Esophagus muscularis mucosa (tissue), 4 donors: ENCODE results near the gene CETN3. TPM values are rescaled to one million over a fixed set of nuclear protein-coding genes. Genes with fewer than 3 reads are reported as not detected.

Experiments
- DNase-seq: peaks from one replicate; pipeline ENCODE4 v3.0.0-alpha.2; 2017; ENCODE audit errors: extremely low spot score
- H3K27ac ChIP-seq, 4 donors: fragments of 200-600 bp; sonication (generic); replicated peaks in 1 of 4; 1 replicate in 3 of 4; 2 replicates in 1 of 4; pipeline ENCODE4 v1.5.1; 2016 to 2019; ENCODE audit warnings: mild to moderate bottlenecking in 1 of 4
- H3K27me3 ChIP-seq, 4 donors: fragments of 200-600 bp; sonication (generic); one replicate each; pipeline versions ENCODE4 v1.5.1 to v1.6.0; 2016 to 2019
- H3K36me3 ChIP-seq, 4 donors: fragments of 200-600 bp; sonication (generic); one replicate each; pipeline ENCODE4 v1.5.1; 2016 to 2019
- H3K4me1 ChIP-seq, 4 donors: fragments of 200-600 bp; sonication (generic); one replicate each; pipeline ENCODE4 v1.5.1; 2016 to 2019
- H3K4me3 ChIP-seq, 4 donors: fragments of 200-600 bp; sonication (generic); 1 replicate in 2 of 4; 2 replicates in 2 of 4; pipeline ENCODE4 v1.5.1; 2016 to 2019; ENCODE audit warnings: mild to moderate bottlenecking in 4 of 4, moderate library complexity in 1 of 4
- H3K9me3 ChIP-seq, 4 donors: fragments of 200-600 bp; sonication (generic); 1 replicate in 3 of 4; 2 replicates in 1 of 4; pipeline ENCODE4 v1.5.1; 2016 to 2019
- EP300 ChIP-seq: sonication (generic); formaldehyde crosslinking; IDR thresholded peaks from one replicate; pipeline ENCODE4 v1.6.1; 2017; ENCODE audit warnings: antibody characterized with exemption
- POLR2A ChIP-seq: fragments of 450-650 bp; IDR thresholded peaks from one replicate; pipeline ENCODE4 v1.6.1; 2017; ENCODE audit warnings: antibody characterized with exemption, moderate library complexity, mild to moderate bottlenecking, low read depth
- POLR2AphosphoS5 ChIP-seq, 2 donors: sonication (generic); formaldehyde crosslinking; IDR thresholded peaks; one replicate each; pipeline ENCODE4 v1.6.1; 2017; ENCODE audit warnings: antibody characterized with exemption in 2 of 2
- WGBS: methylation state at CpG from one replicate; pipeline ENCODE4 v1.1.5; 2018; 5-methylcytosine and 5-hydroxymethylcytosine counted together
- intact Hi-C: fragments of 100-400 bp; cut with DNase I; formaldehyde crosslinking; loops from one replicate; pipeline ENCODE4 v1.15.1; 2023
- total RNA-seq, 4 donors: library from RNA; depleted of rRNA; stranded (reverse); fragments of >200 nt; gene quantifications; one replicate each; pipeline versions ENCODE4 v1.1.0 to v1.2.1, GENCODE V29; 2016
- TF ChIP-seq, protein P1 (sequence below), 3 experiments: fragments of 200-600 bp in 2 of 3; fragments of 450-650 bp in 1 of 3; sonication (generic) in 2 of 3; IDR thresholded peaks; one replicate each; pipeline ENCODE4 v1.5.1; 2017 to 2019; ENCODE audit warnings: antibody characterized with exemption in 3 of 3, mild to moderate bottlenecking in 2 of 3, moderate library complexity in 1 of 3

CETN3 gene
- total RNA-seq, 4 donors from 2014 or later, result 4.3 to 8.7 (median 6.2) TPM

DNA sequence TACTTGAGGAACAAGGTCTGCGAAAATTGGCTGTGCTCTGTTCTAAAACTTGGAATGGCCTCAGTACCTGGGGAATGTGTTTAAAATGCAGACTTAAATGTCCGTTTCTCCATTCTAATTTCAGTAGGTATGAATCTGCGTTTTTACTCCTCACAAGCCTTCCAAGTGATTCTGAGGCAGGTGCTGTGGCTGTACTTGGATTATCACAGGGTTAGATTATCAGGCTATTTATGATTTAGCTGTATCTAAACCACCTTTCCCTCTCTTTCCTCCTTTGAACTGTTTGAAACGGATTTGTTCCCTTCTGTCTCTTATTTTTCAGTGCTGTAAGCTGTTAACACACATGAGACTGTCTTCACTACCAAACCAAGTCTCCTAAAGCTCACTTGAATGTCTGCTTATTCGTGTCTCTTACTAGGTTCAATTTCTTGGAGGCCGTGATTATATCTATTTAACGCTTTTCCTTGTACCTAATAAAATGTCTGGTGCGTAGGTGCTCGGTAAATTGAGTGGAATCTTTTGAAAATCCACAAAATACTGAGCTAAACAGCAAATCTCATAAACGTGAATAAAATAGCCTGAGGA, 714 bp upstream of the CETN3 start:
- intact Hi-C loops, result loop anchor here (2.0 kb wide), 1 partner anchor 119 kb away; the partner anchor contains the start of gene LYSMD3
- H3K9me3 ChIP-seq, result no peaks in the 10 kb centered on the region
- DNase-seq, result no peak
- H3K36me3 ChIP-seq, result peaks cover 0 to 4% (median 1%) of the 10 kb centered on the region in 4 donors
- H3K27me3 ChIP-seq, result no peaks in the 10 kb centered on the region
- no peak for TF ChIP-seq EP300
- TF ChIP-seq POLR2AphosphoS5 (IDR thresholded peaks at IDR 0.05), result no peak
- TF ChIP-seq POLR2A, result no peak
- TF ChIP-seq, protein P1, sequence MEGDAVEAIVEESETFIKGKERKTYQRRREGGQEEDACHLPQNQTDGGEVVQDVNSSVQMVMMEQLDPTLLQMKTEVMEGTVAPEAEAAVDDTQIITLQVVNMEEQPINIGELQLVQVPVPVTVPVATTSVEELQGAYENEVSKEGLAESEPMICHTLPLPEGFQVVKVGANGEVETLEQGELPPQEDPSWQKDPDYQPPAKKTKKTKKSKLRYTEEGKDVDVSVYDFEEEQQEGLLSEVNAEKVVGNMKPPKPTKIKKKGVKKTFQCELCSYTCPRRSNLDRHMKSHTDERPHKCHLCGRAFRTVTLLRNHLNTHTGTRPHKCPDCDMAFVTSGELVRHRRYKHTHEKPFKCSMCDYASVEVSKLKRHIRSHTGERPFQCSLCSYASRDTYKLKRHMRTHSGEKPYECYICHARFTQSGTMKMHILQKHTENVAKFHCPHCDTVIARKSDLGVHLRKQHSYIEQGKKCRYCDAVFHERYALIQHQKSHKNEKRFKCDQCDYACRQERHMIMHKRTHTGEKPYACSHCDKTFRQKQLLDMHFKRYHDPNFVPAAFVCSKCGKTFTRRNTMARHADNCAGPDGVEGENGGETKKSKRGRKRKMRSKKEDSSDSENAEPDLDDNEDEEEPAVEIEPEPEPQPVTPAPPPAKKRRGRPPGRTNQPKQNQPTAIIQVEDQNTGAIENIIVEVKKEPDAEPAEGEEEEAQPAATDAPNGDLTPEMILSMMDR (IDR thresholded peaks at IDR 0.05), result no peak
- WGBS, result under 1% methylated on average over 10 of the region's 10 CpGs
- H3K4me3 ChIP-seq, result peak overlapping the region; percentile 67 to 94 (median 79)
- H3K4me1 ChIP-seq, result peaks cover 8 to 19% (median 12%) of the 10 kb centered on the region in 4 donors
- H3K27ac ChIP-seq, result peak overlapping the region; percentile 92 to 99 (median 96)

DNA sequence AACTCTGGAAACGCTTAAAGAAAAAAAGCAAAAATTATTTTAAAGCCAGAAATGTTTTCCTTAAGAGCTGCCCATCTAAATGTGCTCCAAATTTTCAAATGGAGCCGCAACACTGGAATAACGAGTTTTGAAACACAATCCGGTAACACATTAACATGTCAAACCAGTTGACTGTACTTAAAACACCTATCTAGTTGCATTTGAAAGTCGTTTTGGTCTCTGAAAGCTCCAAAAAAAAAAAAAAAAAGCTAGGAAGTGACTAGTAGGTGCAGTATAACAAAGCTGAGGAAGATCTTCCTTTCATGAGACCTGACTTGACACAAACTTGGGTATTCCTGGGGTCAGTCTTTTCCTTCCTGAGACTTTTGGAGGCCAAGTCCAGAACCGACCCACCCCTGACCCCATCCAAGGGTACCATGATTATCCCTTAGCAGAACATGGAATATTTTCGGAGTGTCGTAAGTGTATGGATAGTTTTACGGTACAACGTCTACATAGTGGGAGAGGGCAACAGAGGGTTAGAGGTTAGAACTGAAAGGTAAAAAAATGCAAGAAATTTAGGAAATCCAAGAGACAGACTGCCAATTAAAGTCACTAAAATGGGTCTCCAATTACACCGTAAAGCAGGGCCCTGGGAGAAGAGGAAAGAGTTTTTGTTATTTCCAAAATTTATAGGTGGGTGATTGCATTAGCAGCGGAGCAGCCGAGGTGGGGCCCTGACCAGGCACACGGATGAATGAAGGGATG, 812 bp downstream of the CETN3 start:
- WGBS, result 16% methylated on average over 14 of the region's 14 CpGs
- H3K4me1 ChIP-seq, result peaks cover 8 to 22% (median 12%) of the 10 kb centered on the region in 4 donors
- H3K27me3 ChIP-seq, result no peaks in the 10 kb centered on the region
- TF ChIP-seq, protein P1 (IDR thresholded peaks at IDR 0.05), result no peak
- peak in 1 of 2 donors; percentile 6 for TF ChIP-seq POLR2AphosphoS5 (IDR thresholded peaks at IDR 0.05)
- peak overlapping the region; percentile 92 to 99 (median 96) for H3K27ac ChIP-seq
- no peak for DNase-seq
- peaks cover 0 to 15% (median 2%) of the 10 kb centered on the region in 4 donors for H3K36me3 ChIP-seq
- H3K9me3 ChIP-seq, result no peaks in the 10 kb centered on the region
- intact Hi-C loops, result no loop called here
- H3K4me3 ChIP-seq, result peak overlapping the region; percentile 67 to 94 (median 79)

DNA sequence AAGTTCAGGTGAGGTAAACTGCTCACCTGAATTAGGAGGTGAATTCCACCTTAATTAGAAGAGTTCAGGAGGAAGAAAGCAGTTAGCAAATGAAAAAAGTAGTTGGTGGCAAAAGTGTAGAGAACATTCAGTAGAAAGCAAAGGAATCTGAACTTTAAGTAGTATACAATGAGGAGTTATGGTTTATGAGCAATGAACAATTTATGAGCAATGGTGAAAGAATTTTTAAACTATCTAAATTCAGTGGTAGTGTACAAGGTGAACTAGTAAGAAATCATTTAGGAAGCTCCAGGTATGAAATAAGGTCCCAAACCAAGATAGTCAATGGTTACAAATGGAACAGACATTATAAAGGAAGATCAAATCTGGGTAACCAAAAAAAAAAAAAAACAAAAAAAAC, 3.1 kb downstream of the CETN3 start:
- no peak for TF ChIP-seq EP300
- TF ChIP-seq, protein P1 (IDR thresholded peaks at IDR 0.05), result no peak
- no peak for TF ChIP-seq POLR2A
- no peak for TF ChIP-seq POLR2AphosphoS5 (IDR thresholded peaks at IDR 0.05)
- Histone ChIP-seq H3K4me1 (peaks cover 8 to 22% (median 12%) of the 10 kb centered on the region in 4 donors), H3K4me3 (no peak overlapping the region), H3K27me3 (no peaks in the 10 kb centered on the region), H3K36me3 (peaks cover 0 to 19% (median 2%) of the 10 kb centered on the region in 4 donors), H3K27ac (no peak overlapping the region), H3K9me3 (no peaks in the 10 kb centered on the region)
- DNase-seq, result no peak
- intact Hi-C loops, result no loop called here

DNA sequence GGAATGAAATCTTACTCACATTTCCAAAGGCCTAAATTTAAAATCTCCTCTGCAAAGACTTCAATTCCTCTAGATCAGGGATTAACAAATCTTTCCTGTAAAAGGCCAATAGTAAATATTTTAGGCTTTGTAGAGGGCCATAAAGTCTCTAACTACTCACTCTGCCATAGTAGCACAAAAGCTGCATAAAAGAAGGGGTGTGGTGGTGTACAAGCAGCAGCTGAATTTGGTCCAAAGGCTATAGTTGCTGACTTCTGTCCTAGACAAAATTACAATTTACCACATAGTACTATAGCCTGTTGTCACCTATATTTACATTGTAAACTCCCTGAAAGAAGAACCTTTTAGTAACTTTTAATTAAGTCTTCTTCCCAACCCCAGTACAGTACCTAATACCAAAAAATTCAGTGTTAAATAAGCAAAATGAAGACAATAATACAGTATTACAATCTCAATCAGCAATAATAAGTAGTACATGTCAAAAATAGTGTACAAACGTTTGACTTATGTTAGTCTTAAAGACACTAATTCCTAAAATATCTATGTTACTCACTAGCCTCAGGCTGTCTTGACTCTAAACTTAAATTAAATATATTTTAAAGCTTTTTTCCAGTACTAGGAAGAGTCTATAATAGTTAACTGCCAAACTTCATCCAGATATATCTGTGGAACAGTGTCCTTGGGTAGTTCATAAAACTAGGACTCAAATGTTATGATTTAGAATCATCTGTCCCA, 6.9 kb downstream of the CETN3 start:
- intact Hi-C loops, result no loop called here
- DNase-seq, result no peak
- Histone ChIP-seq H3K4me3 (no peak overlapping the region), H3K4me1 (peaks cover 0 to 6% (median 0%) of the 10 kb centered on the region in 4 donors), H3K27me3 (no peaks in the 10 kb centered on the region), H3K36me3 (peaks cover 0 to 36% (median 8%) of the 10 kb centered on the region in 4 donors), H3K9me3 (no peaks in the 10 kb centered on the region), H3K27ac (no peak overlapping the region)
- TF ChIP-seq POLR2AphosphoS5 (IDR thresholded peaks at IDR 0.05) (no peak), POLR2A (no peak)
- 79% methylated on average over 1 of the region's 1 CpG for WGBS

DNA sequence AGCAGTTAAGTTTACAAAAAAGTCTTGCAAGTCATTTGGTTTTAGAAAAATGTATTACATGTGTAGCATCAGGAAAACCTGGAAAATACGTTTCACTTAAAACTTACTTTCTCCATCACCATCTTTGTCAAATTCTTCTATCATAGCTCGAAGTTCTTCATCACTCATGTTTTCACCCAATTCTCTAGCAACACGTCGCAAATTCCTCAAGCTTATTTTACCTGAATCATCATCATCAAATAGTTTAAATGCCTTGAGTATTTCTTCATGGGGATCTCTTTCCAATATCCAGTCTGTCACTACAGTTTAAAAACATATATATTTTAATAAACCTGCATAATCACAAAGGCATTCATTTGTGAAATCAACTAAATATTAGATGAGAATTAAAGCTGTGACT, 10.3 kb downstream of the CETN3 start:
- H3K4me1 ChIP-seq, result no peaks in the 10 kb centered on the region
- 92% methylated on average over 4 of the region's 4 CpGs for WGBS
- DNase-seq, result no peak
- H3K27me3 ChIP-seq, result no peaks in the 10 kb centered on the region
- H3K4me3 ChIP-seq, result no peak overlapping the region
- H3K36me3 ChIP-seq, result peaks cover 0 to 29% (median 7%) of the 10 kb centered on the region in 4 donors
- H3K9me3 ChIP-seq, result no peaks in the 10 kb centered on the region
- TF ChIP-seq POLR2A (no peak), EP300 (no peak), POLR2AphosphoS5 (IDR thresholded peaks at IDR 0.05) (no peak)
- TF ChIP-seq, protein P1 (IDR thresholded peaks at IDR 0.05), result no peak
- intact Hi-C loops, result no loop called here
- no peak overlapping the region for H3K27ac ChIP-seq
